Endodermal cell (in vitro differentiated cells): ENCODE measurements around the gene DSTN. TPM values are rescaled to one million over a fixed set of nuclear protein-coding genes. Genes with fewer than 3 reads are reported as not detected.
A peak's percentile ranks its signal among the peaks of the same experiment; 100 is the strongest.

Source experiments
- DNase-seq: peaks from one replicate; pipeline ENCODE4 v3.0.0-alpha.2; 2017
- H3K27ac ChIP-seq: 2 replicates; pipeline ENCODE4 v1.5.1; 2013; ENCODE audit warnings: mild to moderate bottlenecking, low read depth, low read length, moderate library complexity
- H3K27me3 ChIP-seq: 2 replicates; pipeline ENCODE4 v1.6.1; 2013; ENCODE audit warnings: mild to moderate bottlenecking, low read length, moderate library complexity; ENCODE audit not compliant: insufficient read depth, control insufficient read depth, poor library complexity, severe bottlenecking
- H3K36me3 ChIP-seq: 2 replicates; pipeline ENCODE4 v1.7.0; 2013; ENCODE audit warnings: mild to moderate bottlenecking, low read length, moderate library complexity; ENCODE audit not compliant: control insufficient read depth, insufficient read depth
- H3K4me1 ChIP-seq: one replicate; pipeline ENCODE4 v1.7.0; 2013; ENCODE audit warnings: low read length; ENCODE audit not compliant: control insufficient read depth, insufficient read depth
- H3K4me3 ChIP-seq: 2 replicates; pipeline ENCODE4 v1.5.1; 2013; ENCODE audit warnings: mild to moderate bottlenecking, low read length, moderate library complexity
- H3K9ac ChIP-seq: 2 replicates; pipeline ENCODE4 v1.6.1; 2013; ENCODE audit warnings: mild to moderate bottlenecking, low read length, moderate library complexity; ENCODE audit not compliant: poor library complexity, severe bottlenecking; ENCODE audit errors: extremely low read depth
- H3K9me3 ChIP-seq: 2 replicates; pipeline ENCODE4 v1.6.1; 2013; ENCODE audit warnings: mild to moderate bottlenecking, low read length, moderate library complexity; ENCODE audit not compliant: control insufficient read depth
- H3K27ac Mint-ChIP-seq: 2 replicates; pipeline ENCODE4 v1.8.0; 2020; ENCODE audit warnings: mixed read lengths
- H3K27me3 Mint-ChIP-seq: 2 replicates; pipeline ENCODE4 v1.8.0; 2021; ENCODE audit warnings: mild to moderate bottlenecking, mixed read lengths; ENCODE audit not compliant: insufficient read depth
- H3K36me3 Mint-ChIP-seq: 2 replicates; pipeline ENCODE4 v1.8.0; 2020; ENCODE audit warnings: low read depth, mixed read lengths
- H3K4me1 Mint-ChIP-seq: 2 replicates; pipeline ENCODE4 v1.8.0; 2020; ENCODE audit warnings: mixed read lengths
- H3K4me3 Mint-ChIP-seq: 2 replicates; pipeline ENCODE4 v1.8.0; 2020; ENCODE audit warnings: mild to moderate bottlenecking, moderate library complexity, mixed read lengths
- H3K9me3 Mint-ChIP-seq: 2 replicates; pipeline ENCODE4 v1.8.0; 2020; ENCODE audit warnings: mild to moderate bottlenecking, mixed read lengths
- WGBS, 2 experiments: methylation state at CpG; one replicate each; pipeline versions ENCODE4 v1.1.5 to v1.1.7; 2013; ENCODE audit warnings: missing lambda C conversion rate in 2 of 2, mixed read lengths in 1 of 2; ENCODE audit not compliant: insufficient coverage in 1 of 2, insufficient read length in 1 of 2; 5-methylcytosine and 5-hydroxymethylcytosine counted together
- total RNA-seq, 2 donors: library from RNA; stranded (reverse); fragmentation: NEBNext Ultra II Directional in 1 of 2; extraction: Animal tissue kit (Norgen Biotek cat#: 25700) in 1 of 2; gene quantifications; 2 replicates in 1 of 2; 3 replicates in 1 of 2; pipeline ENCODE4 v1.2.1, GENCODE V29; 2021
- TF ChIP-seq, protein P1 (sequence below): fragments of 200-600 bp; sonication (generic); conservative IDR thresholded peaks from 2 replicates; pipeline ENCODE4 v1.5.0; 2021; ENCODE audit warnings: antibody characterized with exemption, mild to moderate bottlenecking

Gene DSTN
- total RNA-seq, 2 donors from 2014 or later, result 196 to 204 TPM

DNA sequence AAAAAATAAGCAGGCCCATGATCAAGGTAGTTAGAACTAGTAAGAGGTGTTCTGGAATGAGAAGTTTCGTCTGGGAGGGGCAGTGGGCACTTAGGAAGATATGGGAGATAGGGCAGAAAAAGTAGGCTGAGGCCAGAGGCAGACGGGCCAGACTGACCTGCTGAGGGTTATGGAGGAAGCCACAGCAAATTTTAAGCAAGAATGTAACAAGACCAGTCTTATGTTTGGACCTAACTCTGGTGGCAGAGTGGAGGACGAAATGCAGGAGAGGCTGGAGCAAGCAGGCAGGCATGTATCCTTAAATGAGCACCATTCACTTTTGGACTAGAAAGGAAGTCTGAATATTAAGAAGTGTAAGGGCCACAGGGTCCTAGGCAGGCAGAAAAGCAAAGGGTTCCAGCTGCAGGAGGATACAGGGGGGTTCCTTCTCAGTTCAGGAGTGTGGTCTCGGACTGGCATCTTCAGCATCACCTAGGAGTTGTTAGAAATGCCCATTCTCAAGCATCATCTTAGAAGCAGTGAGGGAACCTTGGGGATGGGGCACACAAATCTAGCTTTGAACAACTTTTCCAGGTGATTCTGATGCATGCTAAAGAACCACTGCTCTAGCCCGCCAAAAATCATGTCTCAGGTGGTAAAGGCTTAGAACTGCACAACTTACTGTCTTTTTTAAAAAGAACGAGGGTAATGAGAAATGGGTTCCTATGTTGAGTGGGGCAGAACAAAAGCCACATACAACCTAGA lies 1.7 kb upstream of the DSTN start:
- H3K4me1 Mint-ChIP-seq, result peaks cover 30% of the 10 kb centered on the region
- WGBS, 2 experiments, result 70 to 83% methylated on average over 5 to 6 of the region's 6 CpGs
- DNase-seq, result no peak
- TF ChIP-seq, protein P1, sequence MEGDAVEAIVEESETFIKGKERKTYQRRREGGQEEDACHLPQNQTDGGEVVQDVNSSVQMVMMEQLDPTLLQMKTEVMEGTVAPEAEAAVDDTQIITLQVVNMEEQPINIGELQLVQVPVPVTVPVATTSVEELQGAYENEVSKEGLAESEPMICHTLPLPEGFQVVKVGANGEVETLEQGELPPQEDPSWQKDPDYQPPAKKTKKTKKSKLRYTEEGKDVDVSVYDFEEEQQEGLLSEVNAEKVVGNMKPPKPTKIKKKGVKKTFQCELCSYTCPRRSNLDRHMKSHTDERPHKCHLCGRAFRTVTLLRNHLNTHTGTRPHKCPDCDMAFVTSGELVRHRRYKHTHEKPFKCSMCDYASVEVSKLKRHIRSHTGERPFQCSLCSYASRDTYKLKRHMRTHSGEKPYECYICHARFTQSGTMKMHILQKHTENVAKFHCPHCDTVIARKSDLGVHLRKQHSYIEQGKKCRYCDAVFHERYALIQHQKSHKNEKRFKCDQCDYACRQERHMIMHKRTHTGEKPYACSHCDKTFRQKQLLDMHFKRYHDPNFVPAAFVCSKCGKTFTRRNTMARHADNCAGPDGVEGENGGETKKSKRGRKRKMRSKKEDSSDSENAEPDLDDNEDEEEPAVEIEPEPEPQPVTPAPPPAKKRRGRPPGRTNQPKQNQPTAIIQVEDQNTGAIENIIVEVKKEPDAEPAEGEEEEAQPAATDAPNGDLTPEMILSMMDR, result no peak
- H3K36me3 Mint-ChIP-seq, result peaks cover 2% of the 10 kb centered on the region
- no peaks in the 10 kb centered on the region for H3K27me3 Mint-ChIP-seq
- no peaks in the 10 kb centered on the region for H3K27me3 ChIP-seq
- peaks cover 8% of the 10 kb centered on the region for H3K36me3 ChIP-seq
- H3K27ac ChIP-seq, result no peak overlapping the region
- H3K9me3 Mint-ChIP-seq, result no peaks in the 10 kb centered on the region
- H3K27ac Mint-ChIP-seq, result peak overlapping the region; percentile 97
- peak overlapping the region; percentile 90 for H3K9ac ChIP-seq
- peak overlapping the region; percentile 90 for H3K4me3 ChIP-seq
- H3K4me1 ChIP-seq, result no peaks in the 10 kb centered on the region
- H3K9me3 ChIP-seq, result no peaks in the 10 kb centered on the region
- H3K4me3 Mint-ChIP-seq, result peak overlapping the region; percentile 89

DNA sequence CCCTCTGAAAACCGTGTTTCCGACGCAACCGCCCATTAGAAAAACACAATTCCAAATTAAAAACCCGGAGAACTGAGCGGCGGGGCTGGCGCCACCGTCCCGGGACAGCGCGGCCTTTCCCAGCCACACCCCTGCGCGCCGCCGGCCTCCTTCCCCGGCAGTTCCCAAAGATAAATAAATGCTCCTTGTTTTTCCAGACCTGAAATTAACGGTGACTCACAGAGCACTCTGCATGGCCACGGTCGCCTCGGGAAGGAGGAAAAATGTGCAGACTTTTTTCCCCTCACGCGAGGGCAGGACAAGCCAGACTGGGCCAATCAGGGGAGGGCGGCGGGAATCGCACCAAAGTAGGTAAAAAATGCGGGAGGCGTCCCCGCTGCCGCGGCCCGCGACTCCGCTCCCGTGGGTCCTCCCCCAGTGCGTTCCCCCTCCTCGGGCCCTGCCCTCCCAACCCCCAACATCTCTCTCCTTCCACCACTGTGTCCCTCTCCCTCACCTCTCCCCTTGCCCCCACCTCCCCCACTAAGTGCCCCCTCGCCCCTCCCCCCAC lies 828 bp upstream of the DSTN start:
- Mint-ChIP-seq H3K9me3 (no peaks in the 10 kb centered on the region), H3K27ac (peak overlapping the region; percentile 97), H3K36me3 (peaks cover 4% of the 10 kb centered on the region), H3K4me1 (peaks cover 38% of the 10 kb centered on the region), H3K27me3 (no peaks in the 10 kb centered on the region), H3K4me3 (peak overlapping the region; percentile 89)
- Histone ChIP-seq H3K9ac (peak overlapping the region; percentile 90), H3K4me1 (no peaks in the 10 kb centered on the region), H3K27ac (peak overlapping the region; percentile 71), H3K4me3 (peak overlapping the region; percentile 90), H3K27me3 (no peaks in the 10 kb centered on the region), H3K36me3 (peaks cover 13% of the 10 kb centered on the region), H3K9me3 (no peaks in the 10 kb centered on the region)
- TF ChIP-seq, protein P1, result no peak
- 0% methylated on average over 13 to 37 of the region's 38 CpGs for WGBS, 2 experiments
- peak; percentile 87 for DNase-seq

DNA sequence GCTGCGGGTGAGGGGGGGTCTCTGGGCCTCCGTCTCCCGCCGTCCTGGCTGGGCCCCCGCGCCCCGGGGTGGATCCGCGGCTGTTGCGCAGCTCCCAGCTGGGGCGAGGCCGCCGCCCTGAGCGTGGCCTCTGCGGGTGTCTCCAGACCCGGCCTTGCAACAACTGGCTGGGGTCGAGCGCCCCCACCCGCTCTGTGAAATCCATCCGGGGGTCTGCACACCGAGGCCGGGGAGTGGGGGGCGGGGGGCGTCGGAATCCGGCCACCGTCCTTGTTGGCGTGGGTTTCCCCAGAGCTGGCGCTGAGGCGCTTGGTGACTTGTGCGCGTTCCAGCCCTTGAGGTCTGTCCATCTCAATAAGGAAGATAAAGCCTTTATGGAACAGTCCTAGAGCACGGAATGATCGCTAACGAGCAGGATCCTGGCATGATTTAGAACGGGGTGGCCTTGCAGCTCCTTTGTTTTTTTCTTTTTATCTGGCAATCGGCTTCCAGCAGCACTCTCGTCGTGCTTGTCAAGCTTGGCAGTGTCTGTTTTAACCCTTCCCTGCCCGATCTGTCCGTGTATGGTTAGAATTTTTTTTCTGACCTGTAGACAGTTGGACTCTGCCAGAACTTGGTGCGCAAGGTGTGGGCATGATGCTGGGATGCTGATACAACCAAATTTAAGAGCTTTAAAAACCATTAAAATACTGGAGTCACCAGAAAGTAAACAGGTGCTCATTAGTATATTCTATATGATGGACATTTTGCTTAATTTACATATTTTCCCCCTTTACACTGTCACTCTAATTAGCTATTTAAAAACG lies 675 bp downstream of the DSTN start:
- Mint-ChIP-seq H3K36me3 (peaks cover 4% of the 10 kb centered on the region), H3K27ac (peak overlapping the region; percentile 78), H3K9me3 (no peaks in the 10 kb centered on the region), H3K4me1 (peaks cover 41% of the 10 kb centered on the region), H3K4me3 (peak overlapping the region; percentile 89), H3K27me3 (no peaks in the 10 kb centered on the region)
- Histone ChIP-seq H3K4me1 (no peaks in the 10 kb centered on the region), H3K9ac (peak overlapping the region; percentile 90), H3K27me3 (no peaks in the 10 kb centered on the region), H3K36me3 (peaks cover 16% of the 10 kb centered on the region), H3K9me3 (no peaks in the 10 kb centered on the region), H3K4me3 (peak overlapping the region; percentile 90), H3K27ac (peak overlapping the region; percentile 93)
- 0% methylated on average over 8 to 43 of the region's 43 CpGs for WGBS, 2 experiments
- peak; percentile 78 for DNase-seq
- TF ChIP-seq, protein P1, result no peak
